HG02852 (cell line): ENCODE results near the gene NLRP6.
A peak's percentile ranks its signal among the peaks of the same experiment; 100 is the strongest.
"Not testable (repeated sequence)": the region's sequence is repeated elsewhere in the genome, so short reads cannot be mapped to it uniquely, and the experiment has no call there.

Source experiments
- ATAC-seq: cut with Tn5 transposase; IDR thresholded peaks from one replicate; pipeline ENCODE4 v1.9.1; 2021; ENCODE audit warnings: mild to moderate bottlenecking, moderate library complexity; ENCODE audit not compliant: unreplicated experiment

The NLRP6 gene

DNA sequence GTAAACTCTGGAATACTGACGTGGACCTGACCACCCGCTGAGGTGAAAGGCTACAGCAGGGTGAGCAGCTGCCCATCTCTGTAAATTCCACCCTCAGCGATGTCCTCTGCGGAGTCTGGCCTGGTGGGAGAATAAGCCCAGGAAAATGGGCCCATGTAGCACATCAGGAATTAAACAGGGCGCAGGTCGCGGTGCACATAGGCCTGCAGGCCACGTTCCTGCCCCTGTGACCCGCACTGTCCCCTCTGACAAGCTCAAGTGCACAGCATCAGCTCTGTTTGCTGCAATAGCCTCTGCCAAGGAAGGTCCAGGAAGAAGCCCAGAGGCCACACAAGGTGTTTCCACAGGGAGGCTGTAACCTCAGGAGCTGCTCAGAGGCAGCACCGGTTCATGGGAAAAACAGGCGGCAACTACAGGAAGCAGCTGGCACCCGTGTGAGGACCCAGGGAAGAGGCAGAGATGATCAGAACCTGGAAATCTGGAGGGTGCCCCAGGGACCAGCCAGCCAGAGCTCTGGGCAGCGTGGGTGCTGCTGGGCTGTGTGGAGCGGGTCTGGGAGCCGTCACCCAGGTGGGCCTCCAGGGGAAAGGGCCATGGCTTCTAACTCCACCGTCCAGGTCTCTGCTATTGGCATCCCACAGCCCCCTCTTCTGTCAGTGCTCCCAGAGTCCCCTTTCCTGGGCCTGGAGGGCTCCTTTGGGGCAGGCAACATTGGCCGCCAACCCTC lies 28.6 kb downstream of the NLRP6 start:
- ATAC-seq, result no peak

DNA sequence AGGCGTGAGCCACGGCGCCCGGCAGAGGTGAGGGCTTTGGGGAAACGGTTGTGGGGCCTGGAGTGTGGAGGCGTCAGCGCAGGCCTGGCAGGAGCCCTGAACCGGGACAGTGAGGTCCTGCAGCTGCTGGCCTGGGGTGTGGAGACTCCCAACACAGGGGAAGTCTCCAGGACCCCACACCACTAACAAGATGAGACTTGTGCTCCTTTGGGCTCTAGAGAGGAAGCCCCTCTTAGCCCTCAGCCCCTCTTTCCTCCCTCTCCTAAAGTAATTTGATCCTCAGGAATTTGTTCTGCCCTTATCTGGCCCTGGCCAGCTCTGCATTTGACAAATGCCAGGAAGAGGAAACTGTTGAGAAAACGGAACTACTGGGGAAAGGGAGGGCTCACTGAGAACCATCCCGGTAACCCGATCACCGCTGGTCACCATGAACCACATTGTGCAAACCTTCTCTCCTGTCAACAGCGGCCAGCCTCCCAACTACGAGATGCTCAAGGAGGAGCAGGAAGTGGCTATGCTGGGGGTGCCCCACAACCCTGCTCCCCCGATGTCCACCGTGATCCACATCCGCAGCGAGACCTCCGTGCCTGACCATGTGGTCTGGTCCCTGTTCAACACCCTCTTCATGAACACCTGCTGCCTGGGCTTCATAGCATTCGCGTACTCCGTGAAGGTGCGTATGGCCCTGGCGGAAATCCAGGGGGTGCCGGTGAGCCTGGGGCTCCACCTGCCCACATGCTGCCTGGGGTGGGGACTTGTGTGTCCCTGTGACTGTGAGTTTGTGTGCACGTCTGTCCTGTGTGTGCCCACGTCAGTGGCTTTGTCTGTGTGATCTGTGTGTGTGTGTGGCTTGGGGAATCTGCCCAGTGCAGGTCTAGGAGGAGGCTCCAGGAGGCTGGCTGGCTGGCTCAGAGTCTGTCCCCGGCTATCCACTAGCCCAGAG lies 29.8 kb downstream of the NLRP6 start, which contains the start of gene IFITM2:
TSS of gene IFITM2 (plus strand) at position 51 of the 943 bp plus-strand sequence. CDS start at position 428, 377 bp downstream.
- not testable (repeated sequence) for ATAC-seq

DNA sequence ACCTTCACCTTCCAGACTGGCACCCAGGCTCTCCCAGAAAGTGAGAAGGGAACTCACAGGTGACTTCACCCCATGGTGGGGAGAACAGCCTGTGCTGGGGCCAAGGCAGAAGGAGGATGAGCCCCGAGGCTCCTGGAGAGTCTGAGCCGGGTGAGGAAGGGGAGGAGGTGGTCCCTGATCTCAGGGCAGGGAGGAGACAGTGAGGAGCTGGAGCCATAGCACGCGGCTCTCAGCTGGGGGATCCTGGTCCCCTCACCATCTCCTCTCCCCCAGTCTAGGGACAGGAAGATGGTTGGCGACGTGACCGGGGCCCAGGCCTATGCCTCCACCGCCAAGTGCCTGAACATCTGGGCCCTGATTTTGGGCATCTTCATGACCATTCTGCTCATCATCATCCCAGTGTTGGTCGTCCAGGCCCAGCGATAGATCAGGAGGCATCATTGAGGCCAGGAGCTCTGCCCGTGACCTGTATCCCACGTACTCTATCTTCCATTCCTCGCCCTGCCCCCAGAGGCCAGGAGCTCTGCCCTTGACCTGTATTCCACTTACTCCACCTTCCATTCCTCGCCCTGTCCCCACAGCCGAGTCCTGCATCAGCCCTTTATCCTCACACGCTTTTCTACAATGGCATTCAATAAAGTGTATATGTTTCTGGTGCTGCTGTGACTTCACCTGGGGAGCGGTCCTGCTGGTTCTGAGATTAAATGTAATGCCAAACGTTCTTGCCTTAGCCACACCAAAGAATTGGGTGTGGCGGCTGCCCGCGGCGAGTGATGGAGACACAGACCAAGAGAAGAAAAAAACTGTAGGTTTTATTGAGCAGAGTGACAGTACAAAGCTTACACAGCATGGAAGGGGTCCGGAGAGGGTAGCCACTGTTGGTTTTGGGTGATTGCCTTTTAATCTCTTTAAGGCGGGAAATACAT lies 30.8 kb downstream of the NLRP6 start:
- ATAC-seq, result not testable (repeated sequence)

DNA sequence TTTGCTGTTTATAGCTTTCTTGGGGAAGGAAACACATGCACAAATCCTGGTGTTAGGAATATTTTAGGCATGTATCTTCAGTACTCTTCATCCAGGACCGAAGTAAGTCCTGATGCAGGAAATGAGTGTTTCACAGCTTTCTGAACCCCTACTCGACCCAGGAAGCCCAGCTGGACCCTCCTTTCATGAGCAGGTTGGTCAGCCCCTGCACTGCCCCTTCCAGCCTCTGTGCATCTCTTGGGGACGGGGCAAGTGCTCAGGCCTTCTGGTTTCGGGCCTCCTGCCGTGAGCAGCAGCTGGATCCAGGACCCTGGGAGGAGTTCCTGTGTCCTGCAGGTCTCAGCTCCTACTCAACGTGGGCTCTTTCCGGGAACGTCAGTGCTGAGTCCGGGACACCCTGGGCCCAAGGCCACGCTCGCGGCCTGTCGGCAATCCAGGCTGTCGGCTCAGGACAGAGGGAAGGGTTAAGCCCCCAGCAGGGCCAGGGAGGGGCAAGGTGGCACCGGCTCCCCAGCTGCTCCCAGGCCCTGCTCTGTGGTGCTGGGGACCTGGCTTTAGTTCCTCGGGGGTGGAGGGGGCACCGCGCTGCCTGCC lies 31.9 kb downstream of the NLRP6 start:
- ATAC-seq, result not testable (repeated sequence)

DNA sequence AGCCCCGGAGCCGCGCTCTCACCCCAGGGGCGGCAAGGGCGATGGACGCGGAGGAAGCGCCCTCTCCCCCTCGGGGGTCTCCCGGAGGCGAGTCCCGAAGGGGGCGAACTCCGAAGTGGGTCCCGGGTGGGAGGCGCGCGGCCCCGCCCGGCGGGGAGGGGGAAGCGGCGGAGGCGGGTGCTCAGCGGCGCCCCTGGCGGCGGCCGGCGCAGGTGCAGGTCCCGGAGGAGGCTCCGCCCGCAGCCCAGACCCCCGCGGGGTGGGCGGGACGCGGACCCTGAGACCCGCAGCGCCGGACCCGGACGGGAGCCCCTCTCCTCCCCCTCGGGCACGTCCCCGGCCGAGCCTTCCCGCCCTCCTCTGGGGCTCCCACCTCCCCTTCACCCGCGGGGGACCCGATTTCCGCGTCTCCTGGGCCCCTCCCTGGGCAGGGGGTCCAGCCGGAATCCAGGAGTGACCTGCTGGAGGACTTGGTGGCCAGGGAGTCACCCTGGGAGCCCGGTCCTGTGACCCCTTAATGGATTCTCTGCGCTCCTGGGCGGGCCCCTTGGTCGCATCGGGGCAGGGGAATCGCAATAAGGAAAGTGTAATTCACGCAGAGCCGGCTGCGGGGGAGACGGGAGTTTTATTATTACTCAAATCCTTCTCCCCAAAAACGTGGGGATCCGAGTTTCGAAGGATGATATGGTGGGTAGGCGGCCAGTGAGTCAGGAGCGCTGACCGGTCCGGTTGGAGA lies 33.0 kb downstream of the NLRP6 start:
- peak; percentile 38 for ATAC-seq

DNA sequence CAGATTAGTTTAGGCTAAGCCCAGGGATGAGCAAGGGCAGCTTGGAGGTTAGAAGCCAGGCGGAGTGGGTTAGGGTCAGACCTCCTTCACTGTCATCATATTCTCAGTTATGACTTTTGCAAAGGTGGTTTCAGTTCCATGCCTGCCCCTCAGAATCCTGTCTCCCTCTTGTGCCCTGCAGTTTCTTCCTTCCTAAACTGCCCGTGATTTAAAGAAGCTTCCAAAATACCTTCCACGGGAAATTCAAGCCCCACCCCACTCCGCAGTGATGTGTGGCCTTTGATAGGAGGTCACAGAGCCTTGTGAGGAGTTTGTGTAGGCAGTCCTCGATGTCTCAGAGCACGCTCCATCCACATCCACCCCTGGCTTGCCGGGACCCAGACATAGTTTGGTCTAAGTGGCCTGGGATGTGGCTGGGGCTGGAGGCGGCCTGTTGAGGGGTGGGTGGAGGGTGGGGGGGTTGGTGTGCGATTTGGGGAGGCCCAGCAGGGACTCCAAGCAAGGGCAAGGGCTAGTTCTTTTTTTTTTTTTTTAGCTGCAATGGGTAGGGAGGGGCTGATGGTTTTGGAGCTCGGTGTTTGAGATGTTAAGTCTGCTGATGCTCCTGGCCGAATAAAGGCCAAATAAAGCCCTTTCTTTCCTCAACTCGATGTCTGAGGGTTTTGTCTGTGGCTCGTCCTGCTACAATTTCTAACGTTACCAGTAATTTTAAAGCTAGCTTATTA lies 34.0 kb downstream of the NLRP6 start:
- no peak for ATAC-seq

DNA sequence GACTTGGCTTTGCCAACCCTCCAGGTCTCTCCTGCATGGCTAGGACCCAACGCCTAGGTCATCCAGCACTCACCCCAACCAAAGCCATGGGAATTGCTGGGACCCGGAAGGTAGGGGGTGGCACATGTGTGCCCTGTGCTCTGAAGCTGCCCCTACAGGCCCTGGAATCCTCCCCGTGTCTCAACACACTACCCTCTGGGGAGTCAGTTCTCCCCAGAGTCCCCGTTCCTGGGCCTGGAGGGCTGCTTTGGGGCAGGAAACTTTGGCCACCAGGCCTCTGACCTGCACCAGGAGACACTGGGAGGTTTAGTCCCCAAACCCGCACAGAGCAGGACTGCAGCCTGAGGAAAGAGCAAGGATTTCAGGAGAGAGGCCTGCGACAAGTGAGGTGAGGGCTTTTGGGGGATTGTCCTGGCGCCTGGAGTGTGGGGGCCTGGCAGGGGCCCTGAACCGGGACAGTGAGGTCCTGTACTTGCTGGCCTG lies 35.1 kb downstream of the NLRP6 start:
- ATAC-seq, result no peak

DNA sequence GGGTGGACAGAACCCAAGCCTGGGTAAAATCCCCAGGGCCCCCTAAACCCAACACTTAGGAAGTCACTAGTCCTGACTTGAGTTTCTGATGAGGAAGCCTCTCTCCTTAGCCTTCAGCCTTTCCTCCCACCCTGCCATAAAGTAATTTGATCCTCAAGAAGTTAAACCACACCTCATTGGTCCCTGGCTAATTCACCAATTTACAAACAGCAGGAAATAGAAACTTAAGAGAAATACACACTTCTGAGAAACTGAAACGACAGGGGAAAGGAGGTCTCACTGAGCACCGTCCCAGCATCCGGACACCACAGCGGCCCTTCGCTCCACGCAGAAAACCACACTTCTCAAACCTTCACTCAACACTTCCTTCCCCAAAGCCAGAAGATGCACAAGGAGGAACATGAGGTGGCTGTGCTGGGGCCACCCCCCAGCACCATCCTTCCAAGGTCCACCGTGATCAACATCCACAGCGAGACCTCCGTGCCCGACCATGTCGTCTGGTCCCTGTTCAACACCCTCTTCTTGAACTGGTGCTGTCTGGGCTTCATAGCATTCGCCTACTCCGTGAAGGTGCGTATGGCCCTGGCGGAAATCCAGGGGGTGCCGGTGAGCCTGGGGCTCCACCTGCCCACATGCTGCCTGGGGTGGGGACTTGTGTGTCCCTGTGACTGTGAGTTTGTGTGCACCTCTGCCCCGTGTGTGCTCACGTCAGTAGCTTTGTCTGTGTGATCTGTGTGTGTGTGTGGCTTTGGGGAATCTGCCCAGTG lies 35.8 kb downstream of the NLRP6 start, which contains the start of gene IFITM1:
TSS of gene IFITM1 (plus strand) at position 254 of the 767 bp plus-strand sequence. CDS start at position 385, 131 bp downstream.
- peak; percentile 35 for ATAC-seq

DNA sequence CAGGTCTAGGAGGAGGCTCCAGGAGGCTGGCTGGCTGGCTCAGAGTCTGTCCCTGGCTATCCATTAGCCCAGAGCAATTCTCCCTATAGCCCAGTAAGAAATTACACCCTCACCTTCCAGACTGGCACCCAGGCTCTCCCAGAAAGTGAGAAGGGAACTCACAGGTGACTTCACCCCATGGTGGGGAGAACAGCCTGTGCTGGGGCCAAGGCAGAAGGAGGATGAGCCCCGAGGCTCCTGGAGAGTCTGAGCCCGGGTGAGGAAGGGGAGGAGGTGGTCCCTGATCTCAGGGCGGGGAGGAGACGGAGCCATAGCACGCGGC lies 36.3 kb downstream of the NLRP6 start:
- not testable (repeated sequence) for ATAC-seq

DNA sequence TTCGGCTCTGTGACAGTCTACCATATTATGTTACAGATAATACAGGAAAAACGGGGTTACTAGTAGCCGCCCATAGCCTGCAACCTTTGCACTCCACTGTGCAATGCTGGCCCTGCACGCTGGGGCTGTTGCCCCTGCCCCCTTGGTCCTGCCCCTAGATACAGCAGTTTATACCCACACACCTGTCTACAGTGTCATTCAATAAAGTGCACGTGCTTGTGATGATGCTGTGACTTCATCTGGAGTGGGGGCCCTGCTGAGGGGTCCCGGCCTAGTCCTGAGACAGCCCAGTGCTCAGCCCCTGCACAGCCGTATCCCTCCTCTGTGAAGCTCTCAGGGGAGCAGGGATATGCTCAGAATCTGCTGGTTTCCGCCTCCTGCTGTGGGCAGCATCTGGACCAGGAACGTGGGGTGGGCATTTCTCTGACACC lies 36.9 kb downstream of the NLRP6 start:
- no peak for ATAC-seq

DNA sequence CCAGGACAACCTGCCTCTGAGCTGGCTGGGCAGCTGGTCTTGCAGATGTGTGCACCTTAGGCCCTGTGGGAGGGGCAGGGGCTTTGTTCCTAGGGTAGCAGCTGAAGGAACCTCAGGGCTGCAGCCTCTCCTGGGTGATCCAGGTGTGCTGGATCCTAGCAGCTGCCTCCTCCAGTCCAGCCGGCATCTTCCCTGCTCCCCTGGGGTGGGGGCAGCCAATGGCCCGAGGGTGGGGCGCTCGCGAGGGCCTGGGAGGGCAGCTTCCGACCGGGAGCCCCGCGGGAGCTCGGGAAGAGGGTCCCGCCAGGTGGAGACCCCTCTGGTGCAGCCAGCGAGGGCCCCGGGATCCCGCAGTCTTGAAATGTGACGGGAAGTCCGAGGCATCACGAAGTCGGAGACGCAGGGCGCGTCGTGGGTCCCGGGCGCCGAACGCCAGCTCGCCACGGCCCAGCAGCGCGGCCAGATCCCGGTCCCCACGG lies 37.3 kb downstream of the NLRP6 start:
- no peak for ATAC-seq

DNA sequence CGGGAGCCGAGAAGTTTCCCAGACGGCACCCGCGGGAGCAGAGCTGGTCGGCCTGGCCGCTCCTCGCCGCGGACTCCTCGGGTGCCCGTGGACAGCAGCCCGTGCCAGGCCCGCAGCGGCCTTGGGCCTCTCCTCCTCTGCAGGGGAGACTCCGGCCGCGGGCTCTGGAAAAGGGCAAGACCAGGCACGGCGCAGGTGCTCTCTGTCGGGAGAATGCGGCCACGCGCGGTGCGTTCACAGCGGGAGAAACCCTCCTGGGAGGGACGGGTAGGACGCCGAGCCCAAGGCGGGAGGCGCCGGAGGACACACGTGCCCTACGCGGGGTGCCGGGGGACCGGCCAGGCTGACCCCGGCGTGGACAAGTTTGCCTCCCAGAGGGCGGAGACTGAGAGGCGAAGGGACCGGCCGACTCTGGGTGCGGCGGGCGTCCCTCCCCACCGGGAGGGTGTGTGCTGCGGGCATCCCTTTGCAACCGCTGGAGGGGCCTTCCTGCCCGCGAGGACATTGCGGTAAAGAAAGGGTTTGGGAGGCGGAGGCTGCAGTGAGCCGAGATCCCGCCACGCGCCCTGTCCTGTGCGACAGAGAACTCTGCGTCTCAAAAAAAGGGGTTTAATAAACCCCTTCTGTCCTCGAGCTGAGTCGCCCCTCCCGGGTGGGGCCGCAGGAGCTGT lies 38.0 kb downstream of the NLRP6 start:
- ATAC-seq, result no peak

DNA sequence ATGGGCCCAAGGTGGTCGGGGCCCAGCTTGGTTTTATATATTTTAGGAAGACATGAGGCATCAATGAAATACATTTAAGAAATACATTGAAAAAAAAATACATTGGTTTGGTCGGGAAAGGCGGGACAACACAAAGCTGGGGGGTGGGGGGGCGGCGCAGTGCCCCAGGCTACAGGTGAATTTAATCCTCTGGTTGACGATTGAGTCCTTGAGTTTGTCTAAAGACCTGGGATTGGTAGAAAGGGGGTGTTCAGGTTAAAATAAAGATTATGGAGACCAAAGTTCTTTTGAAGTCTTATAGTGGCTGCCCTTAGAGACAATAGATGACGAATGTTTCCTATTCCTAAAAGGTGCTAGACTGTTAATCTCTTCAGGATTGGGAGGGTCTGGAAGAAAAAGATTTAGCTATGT lies 38.7 kb downstream of the NLRP6 start:
- no peak for ATAC-seq

DNA sequence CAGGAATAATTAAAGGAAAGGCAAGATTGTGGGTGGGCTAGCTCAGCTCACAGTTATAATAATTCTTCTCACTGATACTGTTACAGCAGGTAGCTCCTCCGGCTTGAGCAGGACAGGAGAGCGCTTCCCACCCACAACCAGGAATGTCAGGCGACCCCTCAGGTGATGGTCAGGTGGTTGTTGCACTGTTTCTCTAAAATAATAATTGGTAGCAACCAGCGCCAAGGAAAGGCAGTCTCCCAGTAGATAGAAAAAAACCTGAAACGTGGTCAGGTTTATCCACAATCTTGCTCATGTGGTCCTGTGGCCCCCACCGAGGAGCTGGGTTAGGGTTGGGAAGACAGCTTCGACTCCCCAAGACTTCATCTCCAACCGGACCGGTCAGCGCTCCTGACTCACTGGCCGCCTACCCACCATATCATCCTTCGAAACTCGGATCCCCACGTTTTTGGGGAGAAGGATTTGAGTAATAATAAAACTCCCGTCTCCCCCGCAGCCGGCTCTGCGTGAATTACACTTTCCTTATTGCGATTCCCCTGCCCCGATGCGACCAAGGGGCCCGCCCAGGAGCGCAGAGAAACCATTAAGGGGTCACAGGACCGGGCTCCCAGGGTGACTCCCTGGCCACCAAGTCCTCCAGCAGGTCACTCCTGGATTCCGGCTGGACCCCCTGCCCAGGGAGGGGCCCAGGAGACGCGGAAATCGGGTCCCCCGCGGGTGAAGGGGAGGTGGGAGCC lies 39.6 kb downstream of the NLRP6 start:
- ATAC-seq, result not testable (repeated sequence)

DNA sequence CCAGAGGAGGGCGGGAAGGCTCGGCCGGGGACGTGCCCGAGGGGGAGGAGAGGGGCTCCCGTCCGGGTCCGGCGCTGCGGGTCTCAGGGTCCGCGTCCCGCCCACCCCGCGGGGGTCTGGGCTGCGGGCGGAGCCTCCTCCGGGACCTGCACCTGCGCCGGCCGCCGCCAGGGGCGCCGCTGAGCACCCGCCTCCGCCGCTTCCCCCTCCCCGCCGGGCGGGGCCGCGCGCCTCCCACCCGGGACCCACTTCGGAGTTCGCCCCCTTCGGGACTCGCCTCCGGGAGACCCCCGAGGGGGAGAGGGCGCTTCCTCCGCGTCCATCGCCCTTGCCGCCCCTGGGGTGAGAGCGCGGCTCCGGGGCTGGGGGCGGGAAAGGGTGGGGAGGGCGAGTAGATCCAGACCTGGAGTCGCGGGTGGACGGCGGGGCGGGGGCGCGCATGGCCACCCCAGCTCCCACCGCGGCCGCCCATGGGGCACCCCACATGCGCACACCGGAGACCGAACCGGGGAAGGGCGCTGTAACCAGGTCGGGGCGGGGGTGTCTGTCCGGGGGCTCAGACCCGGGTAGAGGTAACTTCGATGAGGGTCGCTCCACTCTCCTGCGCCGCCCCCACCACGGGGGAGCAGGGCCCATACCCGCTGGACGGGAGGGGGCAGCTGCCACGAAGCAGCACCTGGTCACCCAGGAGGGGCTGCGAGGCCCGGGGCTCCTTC lies 40.4 kb downstream of the NLRP6 start:
- peak; percentile 36 for ATAC-seq
